MM.1S (cell line): ENCODE data around the gene VEPH1.

ENCODE experiments used
- CTCF ChIP-seq: fragments of 300-600 bp; sonication (generic); IDR thresholded peaks from 2 replicates; pipeline ENCODE4 v1.5.1; 2016; ENCODE audit warnings: antibody characterized with exemption, low read length, mixed read lengths
- EZH2 ChIP-seq: fragments of 300-600 bp; sonication (generic); optimal IDR thresholded peaks from 2 replicates; pipeline ENCODE3; 2017; ENCODE audit warnings: low read depth, mild to moderate bottlenecking, antibody characterized with exemption, low read length, mixed read lengths

DNA sequence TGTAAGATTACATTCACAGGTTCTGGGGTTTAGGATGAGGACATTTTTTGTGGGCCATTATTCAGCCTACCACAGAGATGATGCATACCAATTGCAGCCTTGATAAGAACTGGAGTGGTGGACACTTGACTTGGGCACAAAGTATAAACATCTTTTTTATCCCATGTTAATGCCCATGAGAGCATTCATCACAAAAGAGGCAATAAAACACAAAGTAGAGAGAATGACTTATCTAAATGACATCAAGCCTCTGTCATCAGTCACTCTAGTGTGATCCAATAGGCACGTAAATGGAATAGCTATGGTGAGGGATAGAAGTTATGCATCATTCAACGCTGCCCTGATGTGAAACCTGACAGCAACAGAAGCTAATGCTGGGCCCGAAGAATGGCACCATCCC, 25.8 kb downstream of the VEPH1 start:
- TF ChIP-seq CTCF = no peak
- no peak for TF ChIP-seq EZH2
